Measurements from ENCODE around the gene PARM1.

PARM1 gene, protein sequence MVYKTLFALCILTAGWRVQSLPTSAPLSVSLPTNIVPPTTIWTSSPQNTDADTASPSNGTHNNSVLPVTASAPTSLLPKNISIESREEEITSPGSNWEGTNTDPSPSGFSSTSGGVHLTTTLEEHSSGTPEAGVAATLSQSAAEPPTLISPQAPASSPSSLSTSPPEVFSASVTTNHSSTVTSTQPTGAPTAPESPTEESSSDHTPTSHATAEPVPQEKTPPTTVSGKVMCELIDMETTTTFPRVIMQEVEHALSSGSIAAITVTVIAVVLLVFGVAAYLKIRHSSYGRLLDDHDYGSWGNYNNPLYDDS

DNA sequence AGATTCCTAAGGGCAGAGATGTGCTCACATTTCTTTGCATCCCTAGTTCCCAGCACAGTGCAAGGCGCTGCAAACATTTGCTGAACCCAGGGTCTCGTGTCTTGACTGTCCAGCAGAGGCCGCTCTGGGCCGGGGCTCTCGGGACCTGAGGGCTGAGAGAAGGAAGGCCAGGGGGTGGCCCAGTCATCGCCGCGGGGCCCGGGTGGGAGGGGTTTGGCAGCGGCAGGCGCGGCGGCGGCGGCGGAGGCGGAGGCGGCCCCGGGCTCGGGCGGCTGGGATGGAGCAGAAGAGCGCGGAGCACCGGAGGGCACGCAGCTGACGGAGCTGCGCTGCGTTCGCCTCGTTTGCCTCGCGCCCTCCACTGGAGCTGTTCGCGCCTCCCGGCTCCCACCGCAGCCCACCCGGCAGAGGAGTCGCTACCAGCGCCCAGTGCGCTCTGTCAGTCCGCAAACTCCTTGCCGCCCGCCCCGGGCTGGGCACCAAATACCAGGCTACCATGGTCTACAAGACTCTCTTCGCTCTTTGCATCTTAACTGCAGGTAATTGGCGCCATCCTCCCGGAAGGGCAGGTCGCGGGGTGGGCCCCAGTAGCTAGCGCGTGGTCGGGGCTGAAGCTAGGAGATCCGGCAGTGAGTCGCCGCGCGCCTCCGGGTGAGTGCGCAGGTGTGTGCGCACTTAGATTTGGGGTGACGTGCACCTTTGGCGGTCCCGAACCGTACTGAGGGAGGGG lies at the start of gene PARM1:
Gene PARM1, plus strand, starts transcription at position 285 of the 730 bp plus-strand sequence. Its CDS starts 212 bp downstream, at position 497.
- no peak for DNase-seq (ENCODE audit: low read depth, low spot score)

DNA sequence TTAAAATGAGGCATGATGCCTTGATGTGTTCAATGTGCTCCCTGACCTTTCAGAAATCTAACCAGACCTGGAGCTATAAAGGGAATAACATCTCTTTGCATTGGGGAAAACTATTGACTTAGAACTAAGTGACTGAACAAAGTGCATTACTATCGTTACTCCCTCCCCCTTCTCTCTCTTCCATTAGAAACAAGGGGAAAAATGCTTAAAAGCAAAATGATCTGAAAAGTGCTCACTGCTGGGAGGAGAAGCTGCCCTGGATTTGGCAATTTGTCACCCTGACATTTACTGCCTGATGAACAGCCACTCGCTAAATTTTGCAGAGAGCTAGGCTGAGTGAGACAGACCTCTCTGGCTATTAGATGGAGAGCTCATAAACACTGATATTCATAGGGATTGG lies 48.6 kb upstream of the PARM1 start:
- DNase-seq (ENCODE audit: low read depth, low spot score), result no peak

- no peak for DNase-seq (ENCODE audit: low read depth, low spot score)
Measured at GRCh38 chr4:74886484-74886883, 46.4 kb upstream of the PARM1 start.

DNA sequence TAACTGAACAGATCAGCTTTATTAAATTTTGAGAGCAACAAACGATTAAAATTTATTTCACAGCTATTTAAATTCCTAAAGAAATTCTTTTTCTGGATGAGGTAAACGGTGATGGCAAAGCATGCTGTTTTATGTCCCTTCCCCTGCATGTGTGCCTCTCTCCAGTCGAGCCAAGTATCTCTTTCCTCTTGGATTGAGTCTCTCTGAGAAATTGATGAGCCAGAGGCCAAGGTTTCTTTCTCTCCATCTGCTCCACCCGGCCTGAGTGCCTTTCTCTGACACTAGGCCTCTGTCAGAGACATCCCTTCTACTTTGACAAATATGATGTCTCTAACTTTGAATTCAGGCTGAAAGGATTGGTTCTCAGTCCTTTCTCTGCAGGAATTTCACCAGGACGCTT lies 42.6 kb upstream of the PARM1 start:
- no peak for DNase-seq (ENCODE audit: low read depth, low spot score)

DNA sequence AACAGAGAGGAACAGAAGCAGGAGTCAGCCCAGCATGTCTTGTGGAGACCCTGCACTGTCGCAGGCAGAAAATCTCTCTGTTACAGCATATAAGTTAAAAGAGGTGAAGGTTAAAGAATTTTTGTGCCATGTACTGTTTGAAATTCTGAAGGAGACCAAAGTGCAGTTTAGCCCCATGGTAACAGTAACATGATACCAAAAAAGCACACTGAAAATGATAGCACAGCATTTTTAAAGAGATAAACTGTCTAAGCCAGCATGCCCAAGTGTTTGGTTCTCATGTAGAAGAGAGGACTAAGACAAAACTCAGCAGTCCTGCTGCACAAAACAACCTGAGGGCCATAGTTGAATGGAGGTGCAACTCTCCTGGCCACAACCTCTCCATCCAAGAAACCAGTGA lies 41.9 kb upstream of the PARM1 start:
- DNase-seq (ENCODE audit: low read depth, low spot score), result no peak

DNA sequence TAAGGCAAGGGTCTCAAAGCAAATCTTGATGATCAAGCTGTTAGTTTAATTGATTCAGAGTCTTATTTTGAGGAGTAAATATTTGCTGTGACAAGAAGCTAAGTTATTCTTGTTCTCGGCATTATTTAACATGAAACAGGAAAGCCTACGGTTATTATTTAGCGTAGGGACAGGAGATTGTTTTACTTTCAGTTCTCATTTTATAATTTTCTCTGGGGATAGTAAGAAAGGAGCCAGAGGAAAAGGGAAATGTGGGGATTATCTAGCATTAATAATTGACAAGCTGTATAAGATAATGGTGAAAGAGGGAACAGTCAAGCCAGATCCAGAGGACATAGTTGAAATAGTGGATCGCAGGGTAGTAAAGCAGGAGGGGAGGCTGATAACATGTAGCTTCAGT lies 39.7 kb upstream of the PARM1 start:
- DNase-seq (ENCODE audit: low read depth, low spot score), result no peak

- DNase-seq (ENCODE audit: low read depth, low spot score), result no peak
Measured at GRCh38 chr4:74896595-74896994, 36.3 kb upstream of the PARM1 start.

DNA sequence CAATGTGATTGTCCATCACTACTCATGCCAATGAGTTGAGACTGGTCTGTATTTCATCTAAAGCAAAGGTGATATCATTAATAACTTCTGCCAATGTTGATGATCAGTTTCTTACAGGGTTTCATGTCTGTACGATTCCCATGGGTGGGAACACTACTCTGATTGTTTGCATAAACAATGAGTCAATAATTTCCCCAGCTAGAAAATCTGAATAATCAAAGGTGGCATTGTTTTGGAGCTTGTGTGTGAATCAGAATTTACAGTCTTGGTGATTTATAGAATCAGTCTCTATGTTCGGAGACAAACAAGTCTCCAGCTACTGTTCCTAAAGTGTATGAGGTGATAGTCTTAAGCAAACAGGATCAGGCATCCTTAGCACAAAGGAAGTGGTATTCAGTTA lies 35.5 kb upstream of the PARM1 start:
- no peak for DNase-seq (ENCODE audit: low read depth, low spot score)

DNA sequence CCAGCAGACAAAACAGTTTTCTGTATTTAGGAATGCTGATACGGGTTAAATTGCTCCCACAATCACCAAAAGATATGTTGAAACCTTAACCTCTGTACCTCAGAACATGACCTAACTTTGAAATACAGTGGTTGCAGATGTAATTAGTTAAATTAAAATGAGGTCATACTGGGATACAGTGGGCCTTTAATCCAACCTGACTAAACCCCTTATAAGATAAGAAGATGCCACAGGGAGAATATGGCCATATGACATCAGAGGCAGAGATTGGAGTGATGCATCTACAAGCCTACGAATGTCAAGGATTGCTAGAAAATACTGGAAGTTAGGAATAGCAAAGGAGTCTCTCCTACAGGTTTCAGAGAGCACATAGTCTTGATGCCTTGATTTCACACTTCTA lies 32.1 kb upstream of the PARM1 start:
- DNase-seq (ENCODE audit: low read depth, low spot score), result no peak

GRCh38 chr4:74904509-74905065 lies 28.3 kb upstream of the PARM1 start:
- no peak for DNase-seq (ENCODE audit: low read depth, low spot score)

GRCh38 chr4:74906771-74907170 lies 26.1 kb upstream of the PARM1 start:
- DNase-seq (ENCODE audit: low read depth, low spot score), result no peak

GRCh38 chr4:74919783-74920182 lies 13.1 kb upstream of the PARM1 start:
- no peak for DNase-seq (ENCODE audit: low read depth, low spot score)

- DNase-seq (ENCODE audit: low read depth, low spot score), result no peak
Measured at GRCh38 chr4:74920704-74921103, 12.2 kb upstream of the PARM1 start.

GRCh38 chr4:74921490-74921889 lies 11.4 kb upstream of the PARM1 start:
- no peak for DNase-seq (ENCODE audit: low read depth, low spot score)

DNA sequence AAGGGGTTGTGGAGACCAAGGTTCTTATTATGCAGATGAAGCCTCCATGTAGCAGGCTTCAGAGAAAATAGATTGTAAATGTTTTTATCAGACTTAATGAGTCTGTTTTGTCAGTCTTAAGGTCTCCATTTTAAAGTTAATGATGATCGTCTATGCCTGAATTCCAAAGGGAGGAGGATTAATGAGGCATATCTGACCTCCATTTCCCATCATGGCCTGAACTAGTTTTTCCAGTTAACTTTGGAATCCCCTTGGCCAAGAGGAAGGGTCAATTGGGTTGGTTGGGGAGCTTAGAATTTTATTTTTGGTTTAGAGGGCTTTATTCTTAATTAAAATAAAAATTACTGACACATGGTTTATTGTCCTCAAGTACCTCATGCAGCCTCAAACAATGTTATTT lies 6.9 kb upstream of the PARM1 start:
- DNase-seq (ENCODE audit: low read depth, low spot score), result no peak

DNA sequence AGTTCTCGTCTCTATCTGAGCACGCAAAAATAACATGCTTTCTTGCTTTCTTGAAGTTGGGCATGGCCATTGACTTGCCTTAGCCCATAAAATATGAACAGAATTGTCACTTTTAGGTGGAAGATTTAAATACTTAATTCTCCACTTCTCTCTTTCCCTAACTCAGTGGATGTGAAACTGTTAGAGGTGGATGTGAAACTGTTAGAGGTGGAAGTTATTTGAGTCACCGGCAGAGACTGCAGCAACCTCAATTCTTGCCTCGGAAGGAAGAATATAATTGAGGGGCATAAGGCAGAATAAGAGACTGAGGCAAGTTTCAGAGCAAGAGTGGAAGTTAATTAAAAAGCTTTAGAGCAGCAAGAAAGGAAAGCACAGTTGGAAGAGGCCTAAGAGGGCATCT lies 2.8 kb upstream of the PARM1 start:
- DNase-seq (ENCODE audit: low read depth, low spot score), result no peak

- DNase-seq (ENCODE audit: low read depth, low spot score), result no peak
Measured at GRCh38 chr4:74931376-74931775, 1.5 kb upstream of the PARM1 start.

- no peak for DNase-seq (ENCODE audit: low read depth, low spot score)
Measured at GRCh38 chr4:74932010-74932409, 906 bp upstream of the PARM1 start.

GRCh38 chr4:74933562-74934015 lies 673 bp downstream of the PARM1 start:
- no peak for DNase-seq (ENCODE audit: low read depth, low spot score)

DNA sequence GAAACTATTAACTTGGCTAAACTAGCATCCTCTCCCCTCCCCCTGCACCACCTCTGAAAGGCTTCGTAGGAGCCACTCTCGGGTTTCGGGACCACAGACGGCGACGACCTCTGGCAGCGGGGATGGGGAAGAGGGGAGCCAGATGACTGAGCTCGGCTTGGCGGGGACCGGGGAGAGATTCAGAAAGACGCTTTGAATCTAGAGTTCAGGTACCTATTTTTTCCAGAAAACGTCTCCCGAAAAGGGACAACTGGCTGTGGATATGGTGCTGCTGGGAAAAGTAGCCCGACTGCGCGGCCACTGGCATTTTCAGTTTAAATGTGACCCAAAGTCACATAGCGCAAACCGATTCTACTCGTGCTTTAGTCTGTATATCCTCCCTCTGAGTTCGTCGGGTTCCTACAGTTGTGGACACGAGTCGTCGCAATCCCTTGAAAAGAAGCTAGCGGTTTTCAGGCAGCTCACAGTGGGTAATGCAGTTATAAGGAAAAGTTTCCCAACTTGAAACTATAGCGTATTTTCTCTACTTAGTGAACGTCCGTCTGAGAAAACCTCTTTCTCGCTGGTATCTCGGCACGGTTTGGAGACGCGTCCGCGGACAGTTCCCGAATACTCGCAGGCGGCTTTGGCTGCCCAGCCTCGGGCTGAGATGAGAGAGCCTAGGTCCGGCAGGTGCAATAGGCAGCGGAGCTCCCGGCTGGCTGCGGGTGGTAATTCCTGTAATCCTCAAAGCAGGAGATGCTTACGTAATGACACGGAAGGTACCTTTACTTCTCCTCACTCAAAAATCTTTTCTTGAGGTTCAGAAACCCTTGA lies 1.3 kb downstream of the PARM1 start:
- no peak for DNase-seq (ENCODE audit: low read depth, low spot score)

DNA sequence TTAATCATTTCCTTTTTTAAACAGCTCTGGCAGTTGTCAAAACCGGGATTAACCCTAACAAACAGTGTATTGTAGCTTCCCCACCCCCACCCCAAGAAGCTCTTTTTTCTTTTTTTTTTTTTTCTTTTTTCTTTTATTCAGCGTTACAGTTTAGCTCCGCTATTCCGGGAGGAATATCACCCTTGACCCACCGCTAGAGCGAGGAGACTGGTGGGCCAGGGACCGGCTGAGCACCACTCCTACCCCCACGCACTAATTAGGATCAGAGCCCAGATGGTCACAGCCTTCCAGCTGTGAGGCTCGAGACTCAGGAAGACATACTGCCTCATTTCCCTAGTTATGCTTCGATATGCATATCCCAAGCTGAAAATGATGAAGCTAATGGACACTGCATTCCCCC lies 2.0 kb downstream of the PARM1 start:
- no peak for DNase-seq (ENCODE audit: low read depth, low spot score)

GRCh38 chr4:74941123-74941522 lies 8.2 kb downstream of the PARM1 start:
- DNase-seq (ENCODE audit: low read depth, low spot score), result no peak

All from activated CD4-positive, CD25-positive, alpha-beta regulatory T cell treated with anti-CD3 and anti-CD28 coated beads, Interleukin-2, amount 50 U/mL, for 16 hours (primary cell).